KMS-11 (cell line): ENCODE results near the gene GPR50.

ENCODE experiments used
- H2AFZ ChIP-seq: fragments of 200-600 bp; sonication (generic); 2 replicates; pipeline ENCODE4 v1.6.1; 2016; ENCODE audit warnings: antibody characterized with exemption, mixed run types, low read depth
- H3K27ac ChIP-seq: fragments of 200-600 bp; sonication (generic); 2 replicates; pipeline ENCODE4 v1.6.1; 2016; ENCODE audit warnings: mild to moderate bottlenecking, mixed run types
- H3K27me3 ChIP-seq: fragments of 200-600 bp; sonication (generic); 2 replicates; pipeline ENCODE4 v1.6.1; 2017; ENCODE audit warnings: mild to moderate bottlenecking, low read depth, mixed run types, moderate library complexity; ENCODE audit not compliant: insufficient read depth
- H3K36me3 ChIP-seq: fragments of 200-600 bp; sonication (generic); 2 replicates; pipeline ENCODE4 v1.6.1; 2017; ENCODE audit warnings: mild to moderate bottlenecking, mixed run types; ENCODE audit not compliant: insufficient read depth
- H3K4me1 ChIP-seq: fragments of 200-600 bp; sonication (generic); 2 replicates; pipeline ENCODE4 v1.6.1; 2016; ENCODE audit warnings: mild to moderate bottlenecking, low read depth, mixed run types; ENCODE audit not compliant: poor library complexity, severe bottlenecking
- H3K4me2 ChIP-seq: fragments of 200-600 bp; sonication (generic); 2 replicates; pipeline ENCODE4 v1.7.0; 2016; ENCODE audit warnings: mild to moderate bottlenecking, mixed run types
- H3K4me3 ChIP-seq: fragments of 200-600 bp; sonication (generic); IDR thresholded peaks from 2 replicates; pipeline ENCODE4 v1.6.1; 2017; ENCODE audit warnings: low read depth, low read length, mixed read lengths; ENCODE audit not compliant: insufficient read depth
- H3K79me2 ChIP-seq: fragments of 200-600 bp; sonication (generic); 2 replicates; pipeline ENCODE4 v1.6.1; 2016; ENCODE audit warnings: low read depth, mixed run types; ENCODE audit not compliant: insufficient read depth
- H3K9ac ChIP-seq: fragments of 200-600 bp; sonication (generic); 2 replicates; pipeline ENCODE4 v1.6.1; 2016; ENCODE audit warnings: mild to moderate bottlenecking, mixed run types
- H4K20me1 ChIP-seq: fragments of 200-600 bp; sonication (generic); 2 replicates; pipeline ENCODE4 v1.6.1; 2016; ENCODE audit warnings: mild to moderate bottlenecking, mixed run types; ENCODE audit not compliant: insufficient read depth
- CTCF ChIP-seq: fragments of 200-600 bp; sonication (generic); conservative IDR thresholded peaks from 2 replicates; pipeline ENCODE4 v1.6.1; 2017; ENCODE audit warnings: low read depth, mild to moderate bottlenecking, antibody characterized with exemption, low read length, moderate library complexity, mixed read lengths

GPR50 gene

GRCh38 chrX:151183912-151184565, 7.7 kb downstream of the GPR50 start:
- H3K27ac ChIP-seq, result no peak overlapping the region
- H3K27me3 ChIP-seq, result no peaks in the 10 kb centered on the region
- TF ChIP-seq CTCF, result no peak
- H3K4me2 ChIP-seq, result no peak overlapping the region
- no peak overlapping the region for H2AFZ ChIP-seq
- H3K9ac ChIP-seq, result no peak overlapping the region
- no peaks in the 10 kb centered on the region for H3K4me1 ChIP-seq
- H3K79me2 ChIP-seq, result no peaks in the 10 kb centered on the region
- H4K20me1 ChIP-seq, result no peaks in the 10 kb centered on the region
- H3K4me3 ChIP-seq, result no peak overlapping the region
- no peaks in the 10 kb centered on the region for H3K36me3 ChIP-seq

DNA sequence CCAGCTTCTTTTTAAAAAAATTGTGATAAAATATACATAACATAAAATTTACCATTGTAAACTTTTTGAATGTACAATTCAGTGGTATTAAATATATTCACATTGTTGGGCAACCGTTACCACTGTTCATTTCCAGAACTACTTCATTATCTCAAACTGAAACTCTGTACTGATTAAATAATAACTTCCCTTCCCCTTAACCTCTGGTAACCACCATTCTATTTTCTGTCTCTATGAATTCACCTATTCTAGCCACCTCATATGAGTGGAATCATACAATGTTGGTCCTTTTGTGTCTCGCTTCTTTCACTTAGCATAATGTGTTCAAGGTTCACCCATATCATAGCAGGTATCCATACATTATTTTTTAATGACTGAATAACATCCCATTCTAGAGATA, 8.3 kb downstream of the GPR50 start:
- H2AFZ ChIP-seq, result no peak overlapping the region
- H3K27ac ChIP-seq, result no peak overlapping the region
- no peak overlapping the region for H3K9ac ChIP-seq
- no peaks in the 10 kb centered on the region for H3K27me3 ChIP-seq
- no peaks in the 10 kb centered on the region for H3K36me3 ChIP-seq
- H3K79me2 ChIP-seq, result no peaks in the 10 kb centered on the region
- no peaks in the 10 kb centered on the region for H3K4me1 ChIP-seq
- TF ChIP-seq CTCF, result no peak
- H4K20me1 ChIP-seq, result no peaks in the 10 kb centered on the region
- H3K4me2 ChIP-seq, result no peak overlapping the region
- no peak overlapping the region for H3K4me3 ChIP-seq

GRCh38 chrX:151206871-151207270, 30.5 kb downstream of the GPR50 start:
- no peak overlapping the region for H2AFZ ChIP-seq
- H3K79me2 ChIP-seq, result no peaks in the 10 kb centered on the region
- H3K27me3 ChIP-seq, result no peaks in the 10 kb centered on the region
- no peaks in the 10 kb centered on the region for H3K4me1 ChIP-seq
- H3K36me3 ChIP-seq, result no peaks in the 10 kb centered on the region
- H3K27ac ChIP-seq, result no peak overlapping the region
- no peak overlapping the region for H3K9ac ChIP-seq
- H3K4me2 ChIP-seq, result no peak overlapping the region
- H4K20me1 ChIP-seq, result no peaks in the 10 kb centered on the region
- no peak for TF ChIP-seq CTCF
- no peak overlapping the region for H3K4me3 ChIP-seq

DNA sequence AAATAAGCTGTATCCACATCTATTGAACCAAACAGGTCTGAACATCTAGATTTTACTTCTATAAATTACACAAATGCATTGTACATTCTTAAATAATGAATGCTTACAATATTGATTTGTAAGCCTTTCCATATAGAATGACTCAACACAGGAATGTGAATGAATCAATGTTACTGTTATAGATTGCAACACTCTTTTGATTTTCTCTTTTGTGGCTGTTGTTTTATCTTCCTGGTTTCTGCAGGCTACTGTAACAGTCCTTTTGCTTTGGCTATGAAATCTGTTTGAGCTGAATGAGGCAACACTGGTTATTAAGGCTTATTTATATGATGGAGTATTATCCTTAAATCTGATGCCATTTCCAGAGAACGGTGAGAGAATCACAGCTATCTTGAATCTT, 49.5 kb downstream of the GPR50 start:
- TF ChIP-seq CTCF, result no peak
- no peaks in the 10 kb centered on the region for H3K79me2 ChIP-seq
- H3K4me3 ChIP-seq, result no peak overlapping the region
- no peak overlapping the region for H3K27ac ChIP-seq
- no peak overlapping the region for H2AFZ ChIP-seq
- H4K20me1 ChIP-seq, result no peaks in the 10 kb centered on the region
- H3K36me3 ChIP-seq, result no peaks in the 10 kb centered on the region
- H3K27me3 ChIP-seq, result no peaks in the 10 kb centered on the region
- no peaks in the 10 kb centered on the region for H3K4me1 ChIP-seq
- H3K9ac ChIP-seq, result no peak overlapping the region
- H3K4me2 ChIP-seq, result no peak overlapping the region
